Measurements from ENCODE around the gene CEACAM18.
"Not testable (repeated sequence)": the region's sequence is repeated elsewhere in the genome, so short reads cannot be mapped to it uniquely, and the experiment has no call there.

CEACAM18 gene

GRCh38 chr19:51478381-51479234, at the start of gene CEACAM18:
TSS of gene CEACAM18 (plus strand) at chr19:51478539.
- DNase-seq = no peak

GRCh38 chr19:51430221-51430620, 48.1 kb upstream of the CEACAM18 start:
- DNase-seq = no peak

GRCh38 chr19:51431124-51431523, 47.2 kb upstream of the CEACAM18 start:
- no peak for DNase-seq

DNA sequence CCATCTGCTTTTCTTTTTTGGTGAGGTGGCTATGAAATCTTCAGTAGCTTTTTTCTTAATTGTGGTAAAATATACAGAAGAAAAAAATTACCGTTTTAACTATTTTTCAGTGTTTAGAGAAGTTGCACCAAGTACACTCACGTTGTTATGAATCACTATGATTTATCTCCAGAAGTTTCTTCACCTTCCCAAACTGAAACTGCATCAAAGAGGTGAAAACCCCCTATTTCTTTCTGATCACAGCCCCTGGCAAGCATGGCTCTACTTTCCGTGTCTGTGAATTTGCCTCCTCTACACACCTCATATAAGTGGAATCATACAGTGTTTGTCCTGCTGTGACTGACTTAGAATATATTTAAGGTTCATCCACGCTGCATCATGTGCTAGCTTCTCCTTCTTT, 45.3 kb upstream of the CEACAM18 start:
- DNase-seq = no peak

DNA sequence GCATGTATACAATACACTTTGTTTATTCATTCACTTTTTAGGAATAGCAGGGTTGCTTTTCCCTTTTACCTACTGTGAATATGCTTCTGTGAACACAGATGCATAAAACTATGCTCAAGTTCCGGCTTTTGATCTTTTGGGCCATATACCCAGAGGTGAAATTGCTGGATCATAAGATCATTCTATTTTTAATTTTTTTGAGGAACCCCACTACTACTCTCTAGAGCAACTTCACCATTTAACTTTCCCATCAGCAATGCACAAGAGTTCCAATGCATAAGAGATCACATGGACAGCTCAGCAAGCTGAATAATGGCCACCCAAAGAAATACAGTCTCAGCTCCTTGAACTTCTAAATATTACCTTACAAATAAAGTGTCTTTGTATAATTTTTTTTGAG, 43.9 kb upstream of the CEACAM18 start:
- DNase-seq = no peak

- no peak for DNase-seq
Measured at GRCh38 chr19:51439021-51439465, 39.3 kb upstream of the CEACAM18 start.

DNA sequence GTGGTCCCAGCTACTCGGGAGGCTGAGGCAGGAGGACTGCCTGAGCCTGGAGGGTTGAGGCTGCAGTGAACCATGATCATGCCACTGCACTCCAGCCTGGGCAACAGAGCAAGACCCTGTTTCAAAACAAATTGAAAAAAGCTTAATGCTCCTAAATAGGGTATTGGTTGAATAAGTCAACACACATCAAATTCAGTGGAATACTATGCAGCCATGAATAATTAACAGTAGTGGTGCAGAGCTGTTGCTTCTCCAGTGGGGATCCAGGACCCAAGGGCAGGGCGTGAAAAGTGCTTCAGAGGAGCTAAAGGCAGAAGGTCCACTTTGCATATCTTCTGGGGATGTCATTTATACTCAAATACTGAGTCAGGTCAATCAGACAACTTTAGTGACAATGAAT, 38.3 kb upstream of the CEACAM18 start:
- DNase-seq = no peak

- DNase-seq = peak; percentile 56
Measured at GRCh38 chr19:51440846-51441409, 37.4 kb upstream of the CEACAM18 start.

DNA sequence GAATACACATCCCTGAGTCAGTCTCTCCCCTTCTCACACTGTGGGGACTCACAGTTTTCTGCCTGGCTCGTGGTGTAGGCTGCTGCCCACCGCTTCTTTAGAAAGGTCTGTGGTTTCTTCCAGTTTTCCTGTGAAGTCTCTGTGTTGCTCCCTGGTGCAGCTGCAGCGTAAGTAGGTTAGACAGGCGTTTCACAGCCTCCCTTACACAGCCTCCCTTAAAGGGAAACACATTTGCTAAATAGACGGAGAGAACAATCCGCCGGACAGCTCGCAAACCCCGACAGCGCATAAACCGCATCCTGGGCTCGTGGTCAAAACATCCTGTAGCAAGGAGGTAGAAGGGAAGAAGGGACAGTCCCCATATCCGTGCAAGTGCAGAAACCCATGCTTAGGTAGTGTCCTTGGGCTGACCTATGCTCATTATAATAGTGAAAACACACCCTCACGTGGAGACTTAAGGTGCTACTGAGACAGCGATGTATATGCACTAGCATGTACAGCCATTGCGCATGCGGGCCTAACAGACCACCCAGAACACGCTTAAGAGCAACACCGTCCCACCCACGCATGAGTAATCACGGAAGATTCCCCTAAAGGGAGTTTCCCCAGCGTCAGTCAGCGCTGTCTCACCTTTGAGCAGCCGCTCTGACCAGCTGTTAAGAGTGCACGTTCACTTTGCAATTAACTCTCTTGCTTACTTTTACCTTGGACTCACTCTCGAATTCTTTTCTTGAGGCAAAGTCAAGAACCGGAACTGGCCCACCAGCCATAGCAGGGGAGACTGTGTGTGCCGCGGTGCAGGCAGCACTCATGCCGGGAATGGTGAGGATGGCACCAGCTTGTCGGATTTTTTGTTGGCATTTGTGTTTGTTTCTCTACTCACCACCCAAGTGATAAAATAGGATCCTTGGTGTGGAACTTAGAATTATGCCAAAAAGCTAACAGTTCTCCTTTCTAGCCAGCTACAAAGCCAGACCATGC, 36.6 kb upstream of the CEACAM18 start:
- peak; percentile 94 for DNase-seq

GRCh38 chr19:51447510-51447909, 30.8 kb upstream of the CEACAM18 start:
- DNase-seq = not testable (repeated sequence)

GRCh38 chr19:51448011-51448410, 30.3 kb upstream of the CEACAM18 start:
- DNase-seq = no peak

DNA sequence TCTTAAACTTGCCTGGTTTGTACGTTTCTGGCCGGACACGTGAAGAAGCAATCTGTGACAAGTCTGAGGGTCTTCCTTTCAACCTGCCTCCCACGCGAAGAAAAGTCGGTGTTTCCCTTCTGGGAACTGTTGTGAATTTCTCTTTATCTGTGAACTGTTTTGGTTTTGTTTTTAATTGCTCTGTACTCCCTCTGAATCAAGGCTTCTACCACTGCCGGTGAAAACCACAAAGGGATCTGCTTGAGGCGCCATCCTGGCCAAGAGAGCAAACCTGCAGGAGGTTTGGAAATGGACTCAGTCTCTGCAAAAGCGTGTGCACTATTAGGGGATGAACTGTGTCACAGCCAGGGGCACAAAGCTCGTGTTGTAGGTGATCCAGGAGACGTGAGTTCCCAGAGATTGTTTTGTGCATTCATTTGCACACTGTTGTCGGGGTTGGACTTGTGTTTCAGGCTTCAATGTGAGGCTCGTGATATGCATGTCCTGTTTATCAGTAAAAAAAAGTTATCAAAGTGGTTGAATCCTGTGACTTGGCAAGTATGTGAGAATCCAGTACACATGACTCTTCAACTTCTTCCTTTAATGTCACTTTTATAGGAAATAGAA, 29.8 kb upstream of the CEACAM18 start:
- no peak for DNase-seq

DNA sequence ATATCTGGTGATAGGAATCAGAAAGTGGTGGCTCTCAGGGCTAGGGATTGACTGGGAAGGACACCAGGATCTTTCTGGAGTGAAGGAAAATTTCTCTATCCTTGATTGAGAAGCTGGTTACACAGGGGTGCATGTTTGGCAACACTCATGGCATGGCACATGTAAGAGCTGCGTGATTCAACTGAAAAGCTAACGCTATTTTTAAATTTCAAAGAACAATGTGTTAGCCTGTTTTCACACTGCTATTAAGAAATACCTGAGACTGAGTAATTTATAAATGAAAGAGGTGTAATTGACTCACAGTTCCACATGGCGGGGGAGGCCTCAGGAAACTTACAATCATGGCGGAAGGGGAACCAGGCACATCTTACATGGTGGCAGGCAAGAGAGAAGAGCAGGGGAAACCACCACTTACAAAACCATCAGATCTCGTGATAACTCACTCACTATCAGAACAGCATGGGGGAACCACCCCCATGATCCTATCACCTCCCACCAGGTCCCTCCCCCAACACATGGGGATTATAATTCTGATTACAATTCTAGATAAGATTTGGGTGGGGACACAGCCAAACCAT, 27.5 kb upstream of the CEACAM18 start:
- DNase-seq = no peak

DNA sequence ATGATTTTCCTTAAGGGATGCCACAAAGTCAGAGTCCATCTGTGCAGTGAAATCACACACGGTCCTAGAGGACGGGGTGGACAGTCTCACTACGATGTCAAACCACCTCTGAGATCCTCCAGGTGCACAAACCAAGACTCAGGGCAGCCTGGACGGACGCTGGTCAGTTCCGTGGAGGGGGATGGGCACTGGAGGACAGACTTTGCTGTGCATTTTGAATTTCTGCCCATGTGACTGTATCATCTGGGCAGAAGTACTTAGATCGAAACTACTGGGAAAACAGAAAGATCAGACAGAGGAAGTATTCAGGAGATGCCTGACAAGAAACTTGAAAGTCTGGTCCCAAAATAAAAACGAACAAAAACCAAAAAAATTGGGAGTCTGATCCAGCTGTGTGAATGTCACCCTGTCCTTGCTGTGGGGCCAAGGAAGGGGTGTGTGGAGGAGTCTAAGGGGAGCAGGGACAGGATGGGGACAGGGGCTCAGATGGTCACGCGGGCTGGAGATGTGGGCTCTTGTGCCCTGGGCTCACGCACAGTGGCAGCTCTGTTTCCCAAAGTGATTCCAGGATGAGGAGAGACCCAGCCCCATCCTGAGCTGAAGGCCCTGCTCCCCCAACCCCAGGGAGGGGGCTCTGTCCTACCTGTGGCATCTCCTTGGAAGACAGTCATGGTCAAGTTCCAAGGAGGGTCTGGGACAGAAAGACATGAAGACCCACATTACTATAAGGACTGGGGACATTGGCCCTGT, 21.6 kb upstream of the CEACAM18 start:
- no peak for DNase-seq

GRCh38 chr19:51457351-51458013, 20.9 kb upstream of the CEACAM18 start:
- DNase-seq = no peak

DNA sequence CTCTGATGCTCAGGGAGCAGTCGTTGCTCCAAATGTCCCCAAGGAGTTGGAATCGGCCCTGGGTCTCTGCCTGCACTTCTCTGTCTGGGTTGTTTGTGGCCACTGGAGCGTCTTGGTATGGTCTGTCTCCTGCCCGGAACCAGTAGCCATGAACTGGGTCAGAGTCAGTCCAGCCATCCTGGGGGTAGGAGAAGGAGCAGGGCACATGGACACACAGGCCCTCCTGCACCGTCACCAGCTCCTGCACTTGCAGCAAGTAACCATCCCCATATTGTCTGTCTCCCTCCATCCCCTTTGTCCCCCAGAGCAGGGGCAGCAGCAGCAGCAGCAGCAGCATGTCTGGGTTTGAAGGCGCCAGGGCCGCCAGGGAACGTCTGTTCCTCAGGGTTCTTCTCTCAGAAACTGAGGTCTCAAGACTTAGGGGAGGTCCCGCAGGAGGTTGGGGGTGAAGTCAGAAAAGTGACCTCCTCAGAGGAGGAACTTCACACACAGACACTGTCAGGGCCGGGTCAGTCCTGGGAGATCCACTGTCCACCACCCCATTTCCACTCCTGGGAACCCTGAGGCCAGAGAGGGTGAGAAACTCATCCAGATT, 20.2 kb upstream of the CEACAM18 start, which contains the start of gene SIGLEC8:
SIGLEC8 (minus strand) TSS at position 404 of the 595 bp plus-strand sequence; CDS start at position 337, 67 bp downstream.
- no peak for DNase-seq

GRCh38 chr19:51458899-51459505, 19.3 kb upstream of the CEACAM18 start:
- no peak for DNase-seq

- no peak for DNase-seq
Measured at GRCh38 chr19:51460164-51460992, 18.0 kb upstream of the CEACAM18 start.

DNA sequence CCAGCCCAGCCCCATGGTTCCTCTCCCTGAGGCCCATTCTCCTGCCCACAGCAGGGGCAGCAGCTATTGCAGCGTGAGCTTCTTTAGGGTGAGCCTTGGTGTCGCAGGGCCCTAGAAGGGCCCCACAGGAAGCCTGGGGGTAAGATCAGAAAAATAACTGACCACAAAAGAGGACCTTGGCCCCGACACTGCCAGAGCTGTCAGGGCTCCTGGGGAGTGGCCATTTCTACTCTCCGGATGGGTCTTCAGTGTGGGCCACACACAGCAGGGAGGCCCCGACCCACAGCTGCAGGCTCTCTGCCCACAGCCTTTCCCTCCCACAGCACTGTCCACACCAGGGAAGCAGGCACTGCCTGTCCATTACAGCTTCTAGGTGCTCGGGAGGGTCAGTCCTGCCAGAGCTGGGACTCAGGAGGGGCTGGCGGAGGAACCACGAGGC, 16.6 kb upstream of the CEACAM18 start:
- DNase-seq = no peak

All from NK-92 treated with Interleukin-12 subunit alpha and Interleukin-12 subunit beta, amount 100 ng/mL, for 24 hours (cell line).